ENCODE data around the gene MAML2.

MAML2 gene

DNA sequence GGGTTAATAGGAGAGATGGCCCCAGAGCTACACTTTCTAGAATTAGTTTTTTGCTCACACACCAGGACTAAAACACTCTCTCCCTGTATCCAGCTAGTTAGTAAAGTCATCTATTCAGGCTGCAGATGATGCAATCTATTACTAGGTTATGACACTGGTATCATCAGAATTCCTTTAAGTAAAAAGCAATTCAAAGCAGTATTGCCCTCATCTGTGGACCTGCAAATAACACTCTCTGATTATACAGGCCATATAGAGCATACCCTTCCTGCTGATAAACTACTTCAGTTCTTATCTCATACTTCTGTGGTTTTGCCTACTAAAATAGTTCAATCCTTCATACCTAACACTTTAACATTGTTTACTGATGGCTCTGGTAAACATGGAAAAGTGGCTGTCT lies 405.6 kb downstream of the MAML2 start:
- no peak for DNase-seq (ENCODE audit: extremely low read depth in 1 of 2, low read depth in 1 of 2)

GRCh38 chr11:95933594-95933993 lies 409.4 kb downstream of the MAML2 start:
- DNase-seq (ENCODE audit: extremely low read depth in 1 of 2, low read depth in 1 of 2), result no peak

- DNase-seq (ENCODE audit: extremely low read depth in 1 of 2, low read depth in 1 of 2), result no peak
These were observed 411.1 kb downstream of the MAML2 start for GRCh38 chr11:95931916-95932315.

DNA sequence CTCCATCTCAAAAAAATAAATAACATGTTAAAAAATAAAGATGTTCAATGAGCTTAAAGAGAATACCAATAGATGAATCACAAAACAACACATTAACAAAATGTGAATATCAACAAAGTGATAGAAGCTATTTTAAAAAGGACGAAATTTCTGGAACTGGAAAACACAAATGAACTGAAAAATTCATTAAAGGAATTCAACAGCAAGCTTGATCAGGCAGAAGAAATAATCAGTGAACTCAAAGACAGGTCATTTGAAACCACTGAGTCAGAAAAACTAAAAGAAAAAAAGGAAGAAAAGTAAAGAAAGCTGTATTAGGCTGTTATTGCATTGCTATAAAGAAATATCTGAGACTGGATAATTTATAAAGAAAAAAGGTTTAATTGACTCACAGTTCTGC lies 412.0 kb downstream of the MAML2 start:
- no peak for DNase-seq (ENCODE audit: extremely low read depth in 1 of 2, low read depth in 1 of 2)

- DNase-seq (ENCODE audit: extremely low read depth in 1 of 2, low read depth in 1 of 2), result no peak
These were observed 416.3 kb downstream of the MAML2 start for GRCh38 chr11:95926726-95927125.
